Esophagus muscularis mucosa (tissue), 3 donors: ENCODE measurements around the gene RPS3A.
"Not testable (repeated sequence)": the region's sequence is repeated elsewhere in the genome, so short reads cannot be mapped to it uniquely, and the experiment has no call there.

ENCODE experiments used
- CTCF ChIP-seq, 3 experiments: fragments of 200-600 bp in 2 of 3; fragments of 450-650 bp in 1 of 3; sonication (generic) in 2 of 3; IDR thresholded peaks; one replicate each; pipeline ENCODE4 v1.5.1; 2017 to 2019; ENCODE audit warnings: antibody characterized with exemption in 3 of 3, mild to moderate bottlenecking in 2 of 3, moderate library complexity in 1 of 3
- POLR2A ChIP-seq: fragments of 450-650 bp; IDR thresholded peaks from one replicate; pipeline ENCODE4 v1.6.1; 2017; ENCODE audit warnings: antibody characterized with exemption, moderate library complexity, mild to moderate bottlenecking, low read depth
- POLR2AphosphoS5 ChIP-seq, 2 donors: sonication (generic); formaldehyde crosslinking; IDR thresholded peaks; one replicate each; pipeline ENCODE4 v1.6.1; 2017; ENCODE audit warnings: antibody characterized with exemption in 2 of 2

- not testable (repeated sequence) for TF ChIP-seq CTCF (IDR thresholded peaks at IDR 0.05); POLR2A; POLR2AphosphoS5 (IDR thresholded peaks at IDR 0.05)
Observed at GRCh38 chr4:151136048-151136447, 36.6 kb downstream of the RPS3A start.
